ENCODE results near the gene EPHB2. TPM values are rescaled to one million over a fixed set of nuclear protein-coding genes. Genes with fewer than 3 reads are reported as not detected.
"Not testable (repeated sequence)": the region's sequence is repeated elsewhere in the genome, so short reads cannot be mapped to it uniquely, and the experiment has no call there.

The EPHB2 gene
- total and polyA plus RNA-seq, 3 donors from 2014 or later = 7.7 to 9.4 (median 8.2) TPM

GRCh38 chr1:22699681-22700520 is 10.7 kb upstream of the EPHB2 start:
- Histone ChIP-seq H3K36me3 (ENCODE audit: low read depth, missing control alignments) (no peaks in the 10 kb centered on the region), H3K27me3 (no peaks in the 10 kb centered on the region), H3K27ac (no peak overlapping the region), H3K4me1 (no peaks in the 10 kb centered on the region), H3K4me3 (no peak overlapping the region), H3K9me3 (no peaks in the 10 kb centered on the region)
- TF ChIP-seq CTCF (IDR thresholded peaks at IDR 0.05) (no peak), POLR2A (IDR thresholded peaks at IDR 0.05) (no peak)
- intact Hi-C loops (cut with DNase I; ENCODE audit: low total_unique reads) = no loop called here
- 54 to 64% methylated on average over 14 of the region's 14 CpGs for WGBS, 2 donors
- DNase-seq = no peak

GRCh38 chr1:22702296-22703085 is 8.1 kb upstream of the EPHB2 start:
- no peak overlapping the region for H3K27ac ChIP-seq
- no peaks in the 10 kb centered on the region for H3K9me3 ChIP-seq
- 76 to 82% methylated on average over 12 of the region's 12 CpGs for WGBS, 2 donors
- no peaks in the 10 kb centered on the region for H3K27me3 ChIP-seq
- intact Hi-C loops (cut with DNase I; ENCODE audit: low total_unique reads) = no loop called here
- no peak for TF ChIP-seq POLR2A (IDR thresholded peaks at IDR 0.05)
- TF ChIP-seq CTCF (IDR thresholded peaks at IDR 0.05) = no peak
- H3K4me3 ChIP-seq = no peak overlapping the region
- H3K4me1 ChIP-seq = no peaks in the 10 kb centered on the region
- DNase-seq = no peak
- H3K36me3 ChIP-seq (ENCODE audit: low read depth, missing control alignments) = no peaks in the 10 kb centered on the region

GRCh38 chr1:22704440-22705067 is 6.1 kb upstream of the EPHB2 start:
- H3K36me3 ChIP-seq (ENCODE audit: low read depth, missing control alignments) = no peaks in the 10 kb centered on the region
- peak; percentile 94 for DNase-seq
- no peaks in the 10 kb centered on the region for H3K27me3 ChIP-seq
- intact Hi-C loops (cut with DNase I; ENCODE audit: low total_unique reads) = loop anchor here (5.0 kb wide), 1 partner anchor 188 kb away; no protein-coding TSS in a partner anchor
- peak; percentile 85 to 92 (median 85) for TF ChIP-seq CTCF (IDR thresholded peaks at IDR 0.05)
- no peak for TF ChIP-seq POLR2A (IDR thresholded peaks at IDR 0.05)
- H3K27ac ChIP-seq = no peak overlapping the region
- H3K4me3 ChIP-seq = no peak overlapping the region
- H3K4me1 ChIP-seq = no peaks in the 10 kb centered on the region
- no peaks in the 10 kb centered on the region for H3K9me3 ChIP-seq
- WGBS, 2 donors = 68 to 79% methylated on average over 2 of the region's 2 CpGs

GRCh38 chr1:22705586-22705985 is 5.1 kb upstream of the EPHB2 start:
- DNase-seq = no peak
- Histone ChIP-seq H3K9me3 (no peaks in the 10 kb centered on the region), H3K27me3 (no peaks in the 10 kb centered on the region), H3K4me3 (no peak overlapping the region), H3K27ac (no peak overlapping the region), H3K36me3 (ENCODE audit: low read depth, missing control alignments) (no peaks in the 10 kb centered on the region), H3K4me1 (peaks cover 7% of the 10 kb centered on the region)
- intact Hi-C loops (cut with DNase I; ENCODE audit: low total_unique reads) = loop anchor here (5.0 kb wide), 1 partner anchor 187 kb away; no protein-coding TSS in a partner anchor
- TF ChIP-seq POLR2A (IDR thresholded peaks at IDR 0.05) = no peak
- TF ChIP-seq CTCF (IDR thresholded peaks at IDR 0.05) = no peak

GRCh38 chr1:22706100-22706499 is 4.5 kb upstream of the EPHB2 start:
- not testable (repeated sequence) for H3K4me3 ChIP-seq; H3K4me1 ChIP-seq; H3K9me3 ChIP-seq; H3K27me3 ChIP-seq; H3K36me3 ChIP-seq (ENCODE audit: low read depth, missing control alignments); DNase-seq; H3K27ac ChIP-seq
- intact Hi-C loops (cut with DNase I; ENCODE audit: low total_unique reads) = loop anchor here (5.0 kb wide), 1 partner anchor 186 kb away; no protein-coding TSS in a partner anchor
- 93 to 95% methylated on average over 4 of the region's 4 CpGs for WGBS, 2 donors

All from testis (tissue), 3 donors.